ENCODE measurements around the gene LSM11.

The LSM11 gene

GRCh38 chr5:157749462-157749799 is 5.9 kb downstream of the LSM11 start:
- no peak for TF ChIP-seq EZH2 (IDR thresholded peaks at IDR 0.05; ENCODE audit: borderline replicate concordance, low read depth, low read length, severe bottlenecking)

GRCh38 chr5:157750320-157750719 is 6.8 kb downstream of the LSM11 start:
- no peaks in the 10 kb centered on the region for H3K27me3 ChIP-seq (ENCODE audit: insufficient read depth, low read length, poor library complexity)
- peaks cover 14% of the 10 kb centered on the region for H3K79me2 ChIP-seq (ENCODE audit: insufficient read depth, low read length)
- no peak overlapping the region for H3K4me2 ChIP-seq (ENCODE audit: insufficient read depth, low read length)
- H3K4me1 ChIP-seq (ENCODE audit: insufficient read depth, low read length), result peaks cover under 1% of the 10 kb centered on the region; the same call in 1 of the 2 replicates
- ATAC-seq (ENCODE audit: insufficient read depth, low read depth) (no peak), DNase-seq (no peak)
- H3K27ac ChIP-seq (ENCODE audit: low read length), result no peak overlapping the region
- no peak overlapping the region for H3K4me3 ChIP-seq (ENCODE audit: low read depth in 1 of 2, low read length in 2 of 2)
- H3K9ac ChIP-seq (ENCODE audit: low read depth, low read length), result no peak overlapping the region
- H3K9me3 ChIP-seq (ENCODE audit: insufficient read depth, low read length, severe bottlenecking), result no peaks in the 10 kb centered on the region
- TF ChIP-seq CTCF (IDR thresholded peaks at IDR 0.05; ENCODE audit: borderline replicate concordance, extremely low read depth, low read length, poor library complexity, severe bottlenecking) (no peak), EZH2 (IDR thresholded peaks at IDR 0.05; ENCODE audit: borderline replicate concordance, low read depth, low read length, severe bottlenecking) (no peak)
- H3K36me3 ChIP-seq (ENCODE audit: insufficient read depth, low read length), result peaks cover 34% of the 10 kb centered on the region
- no peaks in the 10 kb centered on the region for H4K20me1 ChIP-seq (ENCODE audit: insufficient read depth, low read length)
- H2AFZ ChIP-seq (ENCODE audit: low read depth, low read length), result no peak overlapping the region

More at GRCh38 chr5:157749462-157749799, 5.9 kb downstream of the LSM11 start:
- Histone ChIP-seq H3K27ac (ENCODE audit: low read length) (no peak overlapping the region), H3K4me2 (ENCODE audit: insufficient read depth, low read length) (no peak overlapping the region), H2AFZ (ENCODE audit: low read depth, low read length) (no peak overlapping the region), H3K79me2 (ENCODE audit: insufficient read depth, low read length) (peaks cover 19% of the 10 kb centered on the region), H3K9ac (ENCODE audit: low read depth, low read length) (no peak overlapping the region), H3K27me3 (ENCODE audit: insufficient read depth, low read length, poor library complexity) (no peaks in the 10 kb centered on the region), H3K4me3 (ENCODE audit: low read depth in 1 of 2, low read length in 2 of 2) (no peak overlapping the region), H3K9me3 (ENCODE audit: insufficient read depth, low read length, severe bottlenecking) (no peaks in the 10 kb centered on the region), H3K36me3 (ENCODE audit: insufficient read depth, low read length) (peaks cover 26% of the 10 kb centered on the region), H4K20me1 (ENCODE audit: insufficient read depth, low read length) (no peaks in the 10 kb centered on the region), H3K4me1 (ENCODE audit: insufficient read depth, low read length) (peaks cover 9% of the 10 kb centered on the region)
- no peak for ATAC-seq (ENCODE audit: insufficient read depth, low read depth)
- DNase-seq, result no peak

- DNase-seq (no peak), ATAC-seq (ENCODE audit: insufficient read depth, low read depth) (no peak)
- Histone ChIP-seq H2AFZ (ENCODE audit: low read depth, low read length) (no peak overlapping the region), H3K9me3 (ENCODE audit: insufficient read depth, low read length, severe bottlenecking) (no peaks in the 10 kb centered on the region), H4K20me1 (ENCODE audit: insufficient read depth, low read length) (no peaks in the 10 kb centered on the region), H3K9ac (ENCODE audit: low read depth, low read length) (no peak overlapping the region), H3K27me3 (ENCODE audit: insufficient read depth, low read length, poor library complexity) (no peaks in the 10 kb centered on the region), H3K4me2 (ENCODE audit: insufficient read depth, low read length) (no peak overlapping the region), H3K27ac (ENCODE audit: low read length) (no peak overlapping the region), H3K4me1 (ENCODE audit: insufficient read depth, low read length) (no peaks in the 10 kb centered on the region), H3K36me3 (ENCODE audit: insufficient read depth, low read length) (peaks cover 52% of the 10 kb centered on the region), H3K79me2 (ENCODE audit: insufficient read depth, low read length) (no peaks in the 10 kb centered on the region), H3K4me3 (ENCODE audit: low read depth in 1 of 2, low read length in 2 of 2) (no peak overlapping the region)
- TF ChIP-seq CTCF (IDR thresholded peaks at IDR 0.05; ENCODE audit: borderline replicate concordance, extremely low read depth, low read length, poor library complexity, severe bottlenecking) (no peak), EZH2 (IDR thresholded peaks at IDR 0.05; ENCODE audit: borderline replicate concordance, low read depth, low read length, severe bottlenecking) (no peak)
These were observed 12.6 kb downstream of the LSM11 start for GRCh38 chr5:157756122-157756521.

- no peak for TF ChIP-seq EZH2 (IDR thresholded peaks at IDR 0.05; ENCODE audit: borderline replicate concordance, low read depth, low read length, severe bottlenecking)
- no peak for TF ChIP-seq CTCF (IDR thresholded peaks at IDR 0.05; ENCODE audit: borderline replicate concordance, extremely low read depth, low read length, poor library complexity, severe bottlenecking)
- H3K9me3 ChIP-seq (ENCODE audit: insufficient read depth, low read length, severe bottlenecking), result no peaks in the 10 kb centered on the region
- no peak overlapping the region for H3K9ac ChIP-seq (ENCODE audit: low read depth, low read length)
- H3K4me1 ChIP-seq (ENCODE audit: insufficient read depth, low read length), result no peaks in the 10 kb centered on the region
- H3K4me3 ChIP-seq (ENCODE audit: low read depth in 1 of 2, low read length in 2 of 2), result no peak overlapping the region
- DNase-seq (no peak), ATAC-seq (ENCODE audit: insufficient read depth, low read depth) (no peak)
- H3K36me3 ChIP-seq (ENCODE audit: insufficient read depth, low read length), result peaks cover 40% of the 10 kb centered on the region
- no peak overlapping the region for H3K4me2 ChIP-seq (ENCODE audit: insufficient read depth, low read length)
- H2AFZ ChIP-seq (ENCODE audit: low read depth, low read length), result no peak overlapping the region
- no peaks in the 10 kb centered on the region for H3K79me2 ChIP-seq (ENCODE audit: insufficient read depth, low read length)
- H3K27me3 ChIP-seq (ENCODE audit: insufficient read depth, low read length, poor library complexity), result no peaks in the 10 kb centered on the region
- no peaks in the 10 kb centered on the region for H4K20me1 ChIP-seq (ENCODE audit: insufficient read depth, low read length)
- H3K27ac ChIP-seq (ENCODE audit: low read length), result no peak overlapping the region
These were observed 15.2 kb downstream of the LSM11 start for GRCh38 chr5:157758706-157759105.

Measured in DND-41 (cell line).